PC-9 (cell line): ENCODE measurements around the gene TCEA3. TPM values are rescaled to one million over a fixed set of nuclear protein-coding genes. Genes with fewer than 3 reads are reported as not detected.

Source experiments
- BruUV-seq: library from RNA; stranded (reverse); fragments of 400-500 nt; replicated peaks from 2 replicates; lab custom pipeline; 2021; lab: Mats Ljungman, UMichigan
- CTCF ChIA-PET: fragments of 300-600 bp; sonication (Branson Sonifier 250); formaldehyde crosslinking; loops from one replicate; lab custom pipeline; 2022; ENCODE audit warnings: antibody characterized with exemption; lab: Charles Lee
- POLR2A ChIA-PET: fragments of 300-600 bp; sonication (Branson Sonifier 250); formaldehyde crosslinking; loops from one replicate; lab custom pipeline; 2022; ENCODE audit warnings: antibody characterized with exemption; ENCODE audit not compliant: unreplicated experiment; lab: Charles Lee
- DNase-seq, 2 experiments: peaks; one replicate each; pipeline versions ENCODE4 v3.0.0 to v3.0.0-alpha.2; 2015 to 2022; ENCODE audit warnings: mixed read lengths in 1 of 2
- H2AFZ ChIP-seq: fragments of 200-600 bp; sonication (generic); 2 replicates; pipeline ENCODE4 v1.8.1; 2017; ENCODE audit warnings: antibody characterized with exemption
- H3F3A ChIP-seq: fragments of 200-600 bp; sonication (generic); 2 replicates; pipeline ENCODE4 v1.8.1; 2017; ENCODE audit warnings: antibody characterized with exemption, mild to moderate bottlenecking, low read depth; ENCODE audit not compliant: insufficient read depth
- H3K27ac ChIP-seq: fragments of 200-600 bp; sonication (generic); 2 replicates; pipeline ENCODE4 v1.6.1; 2016; ENCODE audit warnings: mixed run types
- H3K27me3 ChIP-seq: fragments of 200-600 bp; sonication (generic); 2 replicates; pipeline ENCODE4 v1.6.1; 2016; ENCODE audit warnings: low read depth, mixed run types; ENCODE audit not compliant: insufficient read depth
- H3K36me3 ChIP-seq: fragments of 200-600 bp; sonication (generic); 2 replicates; pipeline ENCODE4 v1.6.1; 2016; ENCODE audit warnings: low read depth, mixed run types
- H3K4me1 ChIP-seq: fragments of 200-600 bp; sonication (generic); replicated peaks from 2 replicates; pipeline ENCODE4 v1.6.1; 2016; ENCODE audit warnings: mixed run types; ENCODE audit not compliant: insufficient read depth
- H3K4me2 ChIP-seq: fragments of 200-600 bp; sonication (generic); 2 replicates; pipeline ENCODE4 v1.6.1; 2017; ENCODE audit warnings: mixed run types
- H3K4me3 ChIP-seq: fragments of 200-600 bp; sonication (generic); 2 replicates; pipeline ENCODE4 v1.6.1; 2016; ENCODE audit warnings: mixed run types
- H3K79me2 ChIP-seq: fragments of 200-600 bp; sonication (generic); 2 replicates; pipeline ENCODE4 v1.6.1; 2017; ENCODE audit warnings: low read depth, mixed run types
- H3K9me2 ChIP-seq: fragments of 200-600 bp; sonication (generic); 2 replicates; pipeline ENCODE4 v1.8.1; 2017; ENCODE audit warnings: mild to moderate bottlenecking; ENCODE audit not compliant: insufficient read depth
- H3K9me3 ChIP-seq: fragments of 200-600 bp; sonication (generic); 2 replicates; pipeline ENCODE4 v1.8.1; 2016; ENCODE audit warnings: low read depth; ENCODE audit not compliant: insufficient read depth
- H4K20me1 ChIP-seq: fragments of 200-600 bp; sonication (generic); 2 replicates; pipeline ENCODE4 v1.8.1; 2017; ENCODE audit not compliant: insufficient read depth
- CTCF ChIP-seq: fragments of 200-600 bp; sonication (generic); conservative IDR thresholded peaks from 2 replicates; pipeline ENCODE4 v1.6.1; 2017; ENCODE audit warnings: mixed run types, antibody characterized with exemption, mild to moderate bottlenecking, moderate library complexity
- EZH2 ChIP-seq: fragments of 200-600 bp; sonication (generic); IDR thresholded peaks from 2 replicates; pipeline ENCODE4 v1.8.0; 2017; ENCODE audit warnings: antibody characterized with exemption, low read depth
- intact Hi-C: fragments of 100-400 bp; cut with micrococcal nuclease; formaldehyde crosslinking; loops from one replicate; pipeline ENCODE4 v1.10.0; 2022; ENCODE audit not compliant: unreplicated experiment
- total RNA-seq: library from RNA; stranded (reverse); gene quantifications from 2 replicates; pipeline ENCODE4 v1.2.3, GENCODE V29; 2021

The TCEA3 gene
- total RNA-seq, 1 experiment from 2014 or later = 2.7 TPM

GRCh38 chr1:23448846-23449245 lies 24.3 kb upstream of the TCEA3 start:
- Histone ChIP-seq H3K4me3 (no peak overlapping the region), H3K4me1 (peaks cover 33% of the 10 kb centered on the region), H3K4me2 (no peak overlapping the region), H3K9me3 (no peaks in the 10 kb centered on the region), H3K27me3 (no peaks in the 10 kb centered on the region), H3K27ac (no peak overlapping the region), H3F3A (peaks cover 4% of the 10 kb centered on the region; the same call in 1 of the 2 replicates), H3K9me2 (no peaks in the 10 kb centered on the region), H3K79me2 (no peaks in the 10 kb centered on the region), H3K36me3 (no peaks in the 10 kb centered on the region), H4K20me1 (no peaks in the 10 kb centered on the region), H2AFZ (no peak overlapping the region)
- ChIA-PET POLR2A (interaction anchor here (0.5 kb wide), 1 partner anchor 21 kb away, joined by 3 read pairs; no protein-coding TSS in a partner anchor), CTCF (no interaction called here)
- intact Hi-C loops = no loop called here
- DNase-seq = no peak
- no TSS peak for BruUV-seq
- TF ChIP-seq EZH2 (no peak), CTCF (no peak)

- DNase-seq = no peak
- CTCF ChIA-PET = interaction anchor here (0.5 kb wide), 1 partner anchor 52 kb away, joined by 4 read pairs; no protein-coding TSS in a partner anchor
- Histone ChIP-seq H3K4me2 (no peak overlapping the region), H4K20me1 (no peaks in the 10 kb centered on the region), H3K9me2 (no peaks in the 10 kb centered on the region), H3K36me3 (no peaks in the 10 kb centered on the region), H3K4me3 (no peak overlapping the region), H3K4me1 (peaks cover 20% of the 10 kb centered on the region), H3K9me3 (no peaks in the 10 kb centered on the region), H3K27ac (no peak overlapping the region), H3F3A (no peaks in the 10 kb centered on the region), H2AFZ (no peak overlapping the region), H3K79me2 (no peaks in the 10 kb centered on the region), H3K27me3 (no peaks in the 10 kb centered on the region)
- POLR2A ChIA-PET = no interaction called here
- intact Hi-C loops = no loop called here
- BruUV-seq = no TSS peak
- TF ChIP-seq EZH2 = no peak
These were observed 22.2 kb upstream of the TCEA3 start for GRCh38 chr1:23446661-23447310.

- H3K36me3 ChIP-seq = no peaks in the 10 kb centered on the region
- no peak overlapping the region for H3K4me2 ChIP-seq
- no peaks in the 10 kb centered on the region for H3K9me2 ChIP-seq
- H3K4me3 ChIP-seq = no peak overlapping the region
- BruUV-seq = no TSS peak
- CTCF ChIA-PET = no interaction called here
- no peaks in the 10 kb centered on the region for H3K79me2 ChIP-seq
- no peak for DNase-seq
- no peaks in the 10 kb centered on the region for H3F3A ChIP-seq
- no peaks in the 10 kb centered on the region for H3K9me3 ChIP-seq
- intact Hi-C loops = no loop called here
- H3K27ac ChIP-seq = no peak overlapping the region
- H4K20me1 ChIP-seq = no peaks in the 10 kb centered on the region
- H3K4me1 ChIP-seq = 0 out of 2 replicates have a peak, but pooled peaks cover 3% of the 10 kb centered on the region
- H3K27me3 ChIP-seq = no peaks in the 10 kb centered on the region
- POLR2A ChIA-PET = no interaction called here
- no peak overlapping the region for H2AFZ ChIP-seq
- TF ChIP-seq CTCF = no peak
- no peak for TF ChIP-seq EZH2
These were observed 20.2 kb upstream of the TCEA3 start for GRCh38 chr1:23444596-23445390.
